Right lobe of liver (tissue), 4 donors: ENCODE measurements around the gene AASDH.

Source experiments
- CTCF ChIP-seq, 4 donors: fragments of 200-600 bp in 3 of 4; fragments of 450-650 bp in 1 of 4; IDR thresholded peaks; one replicate each; pipeline versions ENCODE4 v1.5.1 to v1.8.0; 2016 to 2022; ENCODE audit warnings: antibody characterized with exemption in 4 of 4, mild to moderate bottlenecking in 2 of 4
- POLR2A ChIP-seq: fragments of 450-650 bp; IDR thresholded peaks from one replicate; pipeline ENCODE4 v1.6.1; 2017; ENCODE audit warnings: antibody characterized with exemption, mild to moderate bottlenecking
- donor health status: DM: no; HTN: no; CAD: no.
- donor health status: DM: no; HTN: no; CAD: no.
- donor health status: DM: no; HTN: yes; CAD: no.

GRCh38 chr4:56416349-56416748 lies 29.1 kb upstream of the AASDH start:
- TF ChIP-seq CTCF (IDR thresholded peaks at IDR 0.05) (no peak), POLR2A (no peak)
